H1 (cell line): ENCODE data around the gene ZBTB4.

Source experiments
- ASH2L ChIP-seq: fragments of 200-600, 300-600 bp; sonication (generic); IDR thresholded peaks from one replicate; pipeline ENCODE4 v1.7.1; 2017; ENCODE audit warnings: low read length
- CBX8 ChIP-seq: fragments of 300-800, 300-1000 bp; sonication (generic); IDR thresholded peaks from 2 replicates; pipeline ENCODE4 v1.7.1; 2016; ENCODE audit warnings: low read depth, low read length, borderline replicate concordance
- CEBPB ChIP-seq: IDR thresholded peaks from 2 replicates; pipeline ENCODE4 v1.6.1; 2012; ENCODE audit warnings: low read depth, low read length
- CTCF ChIP-seq, 3 experiments: IDR thresholded peaks; 1 replicate in 2 of 3; 2 replicates in 1 of 3; pipeline versions ENCODE4 v1.5.1 to v1.6.1; 2011; ENCODE audit warnings: low read length in 3 of 3, mild to moderate bottlenecking in 3 of 3, inconsistent platforms in 2 of 3, low read depth in 1 of 3, moderate library complexity in 1 of 3; ENCODE audit not compliant: insufficient read depth in 1 of 3; ENCODE audit errors: control extremely low read depth in 1 of 3
- E2F6 ChIP-seq: IDR thresholded peaks from 2 replicates; pipeline ENCODE4 v1.6.1; 2012; ENCODE audit warnings: inconsistent platforms
- EZH2 ChIP-seq: fragments of 200-600 bp; sonication (generic); IDR thresholded peaks from 2 replicates; pipeline ENCODE4 v1.7.1; 2012; ENCODE audit warnings: low read depth, mild to moderate bottlenecking, moderate library complexity, low read length, inconsistent platforms; ENCODE audit not compliant: severe bottlenecking
- FOSL1 ChIP-seq: IDR thresholded peaks from 2 replicates; pipeline ENCODE4 v1.6.1; 2011; ENCODE audit warnings: mild to moderate bottlenecking, low read depth, low read length, moderate library complexity; ENCODE audit not compliant: insufficient read depth
- MAFK ChIP-seq: IDR thresholded peaks from 2 replicates; pipeline ENCODE4 v1.6.1; 2012; ENCODE audit warnings: low read depth, mild to moderate bottlenecking, improper control_type of control experiment, low read length
- POLR2A ChIP-seq, 2 experiments: IDR thresholded peaks; 1 replicate in 1 of 2; 2 replicates in 1 of 2; pipeline ENCODE4 v1.6.1; 2011; ENCODE audit warnings: low read depth in 2 of 2, low read length in 2 of 2, mild to moderate bottlenecking in 2 of 2; ENCODE audit errors: control extremely low read depth in 1 of 2
- POU5F1 ChIP-seq: IDR thresholded peaks from 2 replicates; pipeline ENCODE4 v1.6.1; 2011; ENCODE audit warnings: low read depth, mild to moderate bottlenecking, low read length, moderate library complexity
- RFX5 ChIP-seq: IDR thresholded peaks from 2 replicates; pipeline ENCODE4 v1.6.1; 2011; ENCODE audit warnings: low read depth, low read length, improper control_type of control experiment, borderline replicate concordance
- SRF ChIP-seq: IDR thresholded peaks from 2 replicates; pipeline ENCODE4 v1.6.1; 2011; ENCODE audit warnings: mild to moderate bottlenecking, low read depth, low read length, moderate library complexity
- USF2 ChIP-seq: IDR thresholded peaks from 2 replicates; pipeline ENCODE4 v1.6.1; 2011; ENCODE audit warnings: low read length, improper control_type of control experiment

GRCh38 chr17:7439462-7440112 lies 39.8 kb downstream of the ZBTB4 start, which contains the start of gene FGF11:
- no peak for TF ChIP-seq USF2
- TF ChIP-seq CTCF (IDR thresholded peaks at IDR 0.05; ENCODE audit: control extremely low read depth in 1 of 3, insufficient read depth in 1 of 3, low read depth in 1 of 3, low read length in 3 of 3) = no peak
- TF ChIP-seq MAFK = no peak
- TF ChIP-seq RFX5 = no peak
- TF ChIP-seq E2F6 = no peak
- no peak for TF ChIP-seq POU5F1
- TF ChIP-seq EZH2 = no peak
- TF ChIP-seq SRF = no peak
- no peak for TF ChIP-seq POLR2A (IDR thresholded peaks at IDR 0.05; ENCODE audit: control extremely low read depth in 1 of 2, low read depth in 2 of 2, low read length in 2 of 2)
- TF ChIP-seq CBX8 = no peak
- no peak for TF ChIP-seq CEBPB
- TF ChIP-seq FOSL1 = no peak
- TF ChIP-seq ASH2L = no peak
